Memory B cell (primary cell): ENCODE results near the gene PTGR3.

Source experiments
- ATAC-seq: fragments of 150-1000 bp; cut with Tn5 transposase; 2 replicates; pipeline ENCODE4 v1.10.0; 2021; ENCODE audit warnings: low read depth, mild to moderate bottlenecking, moderate library complexity
- DNase-seq, 2 donors: peaks; one replicate each; pipeline ENCODE4 v3.0.0; 2022; ENCODE audit warnings: low spot score in 2 of 2
- H3K27ac Mint-ChIP-seq: one replicate; pipeline ENCODE4 v1.8.0; 2022; ENCODE audit warnings: mild to moderate bottlenecking, moderate library complexity, mixed read lengths
- H3K27me3 Mint-ChIP-seq: one replicate; pipeline ENCODE4 v1.8.0; 2022; ENCODE audit warnings: mixed read lengths
- H3K36me3 Mint-ChIP-seq: one replicate; pipeline ENCODE4 v1.8.0; 2022; ENCODE audit warnings: mild to moderate bottlenecking, mixed read lengths
- H3K4me1 Mint-ChIP-seq: one replicate; pipeline ENCODE4 v1.8.0; 2022; ENCODE audit warnings: mixed read lengths
- H3K4me3 Mint-ChIP-seq: one replicate; pipeline ENCODE4 v1.8.0; 2022; ENCODE audit warnings: mild to moderate bottlenecking, moderate library complexity, mixed read lengths
- H3K9me3 Mint-ChIP-seq: one replicate; pipeline ENCODE4 v1.8.0; 2022; ENCODE audit warnings: mixed read lengths

PTGR3 gene

GRCh38 chr18:75246721-75247610 lies 38.0 kb upstream of the PTGR3 start:
- peak overlapping the region; percentile 76 for H3K4me3 Mint-ChIP-seq
- H3K4me1 Mint-ChIP-seq: peaks cover 28% of the 10 kb centered on the region
- peak overlapping the region; percentile 82 for H3K27ac Mint-ChIP-seq
- no peaks in the 10 kb centered on the region for H3K27me3 Mint-ChIP-seq
- H3K36me3 Mint-ChIP-seq: peaks cover 5% of the 10 kb centered on the region
- ATAC-seq: no peak
- no peak for DNase-seq
- peaks cover 5% of the 10 kb centered on the region for H3K9me3 Mint-ChIP-seq

DNA sequence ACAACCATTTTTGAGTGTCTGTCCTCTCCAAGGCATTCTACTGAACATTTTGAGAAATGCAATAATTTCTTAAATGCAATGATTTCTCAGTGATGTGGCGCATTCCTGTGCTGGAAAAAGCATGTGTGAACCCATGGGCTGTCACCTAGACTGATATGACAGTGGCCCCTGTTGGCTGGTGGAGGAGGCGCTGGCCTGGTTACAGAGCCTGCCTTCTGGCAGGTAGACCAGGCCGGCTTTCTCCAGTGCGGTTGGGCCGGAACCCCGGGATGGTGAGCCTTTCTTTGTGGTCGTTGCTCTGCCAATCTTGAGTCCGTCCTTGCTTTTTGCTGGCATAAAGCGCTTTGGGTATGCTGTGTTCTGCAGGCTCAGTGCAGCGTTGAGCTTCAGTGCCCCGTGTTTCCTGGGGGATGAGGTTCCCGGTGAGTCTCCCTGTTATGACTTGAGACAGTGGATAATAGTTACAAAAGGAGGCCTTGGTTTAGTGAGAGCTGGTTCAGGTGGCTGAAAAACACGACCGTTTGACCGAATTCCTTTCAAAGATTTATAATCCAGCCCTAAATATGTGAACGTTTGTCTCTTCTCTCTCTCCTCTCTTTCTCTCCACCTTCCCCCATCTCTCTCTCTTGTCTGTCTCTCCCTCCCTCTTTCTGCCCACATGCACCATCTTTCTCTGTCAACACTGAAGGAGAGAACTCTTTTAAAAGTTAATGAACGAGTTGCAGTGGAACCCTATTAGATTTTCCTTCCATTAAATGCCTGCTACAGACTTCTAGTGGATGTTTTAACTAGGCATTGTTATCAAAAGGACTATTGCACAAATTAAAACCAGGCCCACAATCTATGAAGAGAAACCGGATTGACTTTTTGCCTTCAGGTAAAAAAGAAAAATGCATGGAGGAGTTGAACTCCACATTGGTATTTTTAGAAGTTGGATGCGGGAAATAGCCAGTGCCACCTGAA lies 35.7 kb upstream of the PTGR3 start:
- Mint-ChIP-seq H3K4me1 (peaks cover 21% of the 10 kb centered on the region), H3K4me3 (no peak overlapping the region), H3K27ac (no peak overlapping the region), H3K9me3 (peaks cover under 1% of the 10 kb centered on the region), H3K27me3 (no peaks in the 10 kb centered on the region), H3K36me3 (no peaks in the 10 kb centered on the region)
- no peak for DNase-seq
- no peak for ATAC-seq

DNA sequence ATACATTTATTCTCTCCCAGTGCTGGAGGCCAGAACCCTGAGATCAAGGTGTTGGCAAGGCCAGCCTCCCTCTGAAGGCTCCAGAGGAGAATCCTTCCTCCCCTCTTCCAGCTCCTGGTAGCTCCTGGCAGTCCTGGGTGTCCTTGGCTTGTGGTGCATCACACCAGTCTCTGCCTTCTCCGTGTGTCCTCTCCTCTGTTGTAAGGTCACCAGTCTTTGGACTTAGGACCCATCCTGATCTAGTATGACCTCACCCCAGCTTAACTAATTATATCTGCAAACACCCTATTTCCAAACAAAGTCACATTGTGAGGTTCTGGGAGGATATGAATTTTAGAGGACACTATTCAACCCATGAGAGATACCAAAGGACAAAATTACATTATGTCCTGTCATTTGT lies 32.8 kb upstream of the PTGR3 start:
- DNase-seq (no peak), ATAC-seq (no peak)
- Mint-ChIP-seq H3K36me3 (peaks cover 5% of the 10 kb centered on the region), H3K9me3 (no peaks in the 10 kb centered on the region), H3K4me1 (peaks cover 13% of the 10 kb centered on the region), H3K27me3 (no peaks in the 10 kb centered on the region), H3K27ac (no peak overlapping the region), H3K4me3 (no peak overlapping the region)

GRCh38 chr18:75240433-75240832 lies 31.5 kb upstream of the PTGR3 start:
- H3K9me3 Mint-ChIP-seq: no peaks in the 10 kb centered on the region
- no peak overlapping the region for H3K4me3 Mint-ChIP-seq
- ATAC-seq: no peak
- H3K27ac Mint-ChIP-seq: no peak overlapping the region
- DNase-seq: no peak
- no peaks in the 10 kb centered on the region for H3K27me3 Mint-ChIP-seq
- peaks cover 8% of the 10 kb centered on the region for H3K36me3 Mint-ChIP-seq
- peaks cover 15% of the 10 kb centered on the region for H3K4me1 Mint-ChIP-seq

- H3K27me3 Mint-ChIP-seq: no peaks in the 10 kb centered on the region
- H3K9me3 Mint-ChIP-seq: no peaks in the 10 kb centered on the region
- H3K27ac Mint-ChIP-seq: no peak overlapping the region
- no peak overlapping the region for H3K4me3 Mint-ChIP-seq
- peaks cover 12% of the 10 kb centered on the region for H3K4me1 Mint-ChIP-seq
- H3K36me3 Mint-ChIP-seq: peaks cover 11% of the 10 kb centered on the region
- ATAC-seq: no peak
- DNase-seq: no peak
These were observed 29.8 kb upstream of the PTGR3 start for GRCh38 chr18:75238786-75239185.

DNA sequence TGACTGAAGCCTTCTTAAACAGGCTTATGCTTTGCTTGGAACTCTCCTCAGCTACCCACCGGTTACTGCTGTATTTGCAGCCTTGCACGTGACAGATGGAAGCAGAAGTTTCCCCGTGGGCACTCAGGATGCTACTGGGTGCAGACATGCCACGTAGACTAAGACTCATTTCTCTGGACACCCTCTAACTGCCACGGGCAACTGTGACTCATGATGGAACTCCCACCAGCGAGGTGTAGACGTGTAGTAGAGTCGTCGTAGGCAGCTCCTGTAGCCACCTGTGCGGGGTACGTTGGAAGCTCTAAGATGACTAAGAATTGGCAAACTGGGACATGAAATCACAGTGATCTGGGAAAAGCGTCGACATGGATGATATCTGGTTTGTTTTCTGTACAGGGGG lies 29.2 kb upstream of the PTGR3 start:
- Mint-ChIP-seq H3K4me3 (no peak overlapping the region), H3K9me3 (no peaks in the 10 kb centered on the region), H3K27me3 (no peaks in the 10 kb centered on the region), H3K36me3 (peaks cover 11% of the 10 kb centered on the region), H3K4me1 (peaks cover 10% of the 10 kb centered on the region), H3K27ac (no peak overlapping the region)
- no peak for DNase-seq
- ATAC-seq: no peak

GRCh38 chr18:75235896-75236295 lies 27.0 kb upstream of the PTGR3 start:
- ATAC-seq: no peak
- H3K27me3 Mint-ChIP-seq: no peaks in the 10 kb centered on the region
- peaks cover 11% of the 10 kb centered on the region for H3K36me3 Mint-ChIP-seq
- H3K9me3 Mint-ChIP-seq: no peaks in the 10 kb centered on the region
- H3K4me1 Mint-ChIP-seq: peaks cover 10% of the 10 kb centered on the region
- no peak overlapping the region for H3K27ac Mint-ChIP-seq
- H3K4me3 Mint-ChIP-seq: no peak overlapping the region
- DNase-seq: no peak

DNA sequence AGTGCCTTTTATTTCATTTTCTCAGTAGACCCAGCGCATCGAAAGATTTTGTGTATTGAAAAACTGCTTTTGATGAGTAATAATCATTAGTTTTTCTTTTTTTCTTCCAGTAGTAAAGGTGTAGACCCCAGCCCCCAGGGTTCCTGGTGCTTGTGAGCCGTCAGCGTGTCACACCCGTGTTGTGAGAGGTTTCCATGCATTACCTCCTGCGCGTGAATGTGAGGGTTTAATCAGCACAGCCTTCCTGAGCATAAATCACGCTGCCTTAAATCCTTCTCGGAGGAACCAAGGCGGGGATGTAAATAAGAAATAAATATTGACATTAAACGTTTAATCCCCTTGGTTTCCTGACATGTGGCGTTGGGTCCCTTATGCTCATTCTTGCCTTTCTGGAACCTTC lies 26.0 kb upstream of the PTGR3 start:
- H3K27ac Mint-ChIP-seq: no peak overlapping the region
- H3K27me3 Mint-ChIP-seq: no peaks in the 10 kb centered on the region
- peaks cover 11% of the 10 kb centered on the region for H3K36me3 Mint-ChIP-seq
- no peaks in the 10 kb centered on the region for H3K9me3 Mint-ChIP-seq
- ATAC-seq (no peak), DNase-seq (no peak)
- no peak overlapping the region for H3K4me3 Mint-ChIP-seq
- H3K4me1 Mint-ChIP-seq: peaks cover 10% of the 10 kb centered on the region

- no peak for DNase-seq
- Mint-ChIP-seq H3K27ac (no peak overlapping the region), H3K36me3 (peaks cover 6% of the 10 kb centered on the region), H3K4me1 (peaks cover 10% of the 10 kb centered on the region), H3K27me3 (no peaks in the 10 kb centered on the region), H3K4me3 (no peak overlapping the region), H3K9me3 (no peaks in the 10 kb centered on the region)
- ATAC-seq: no peak
These were observed 22.1 kb upstream of the PTGR3 start for GRCh38 chr18:75231053-75231406.

DNA sequence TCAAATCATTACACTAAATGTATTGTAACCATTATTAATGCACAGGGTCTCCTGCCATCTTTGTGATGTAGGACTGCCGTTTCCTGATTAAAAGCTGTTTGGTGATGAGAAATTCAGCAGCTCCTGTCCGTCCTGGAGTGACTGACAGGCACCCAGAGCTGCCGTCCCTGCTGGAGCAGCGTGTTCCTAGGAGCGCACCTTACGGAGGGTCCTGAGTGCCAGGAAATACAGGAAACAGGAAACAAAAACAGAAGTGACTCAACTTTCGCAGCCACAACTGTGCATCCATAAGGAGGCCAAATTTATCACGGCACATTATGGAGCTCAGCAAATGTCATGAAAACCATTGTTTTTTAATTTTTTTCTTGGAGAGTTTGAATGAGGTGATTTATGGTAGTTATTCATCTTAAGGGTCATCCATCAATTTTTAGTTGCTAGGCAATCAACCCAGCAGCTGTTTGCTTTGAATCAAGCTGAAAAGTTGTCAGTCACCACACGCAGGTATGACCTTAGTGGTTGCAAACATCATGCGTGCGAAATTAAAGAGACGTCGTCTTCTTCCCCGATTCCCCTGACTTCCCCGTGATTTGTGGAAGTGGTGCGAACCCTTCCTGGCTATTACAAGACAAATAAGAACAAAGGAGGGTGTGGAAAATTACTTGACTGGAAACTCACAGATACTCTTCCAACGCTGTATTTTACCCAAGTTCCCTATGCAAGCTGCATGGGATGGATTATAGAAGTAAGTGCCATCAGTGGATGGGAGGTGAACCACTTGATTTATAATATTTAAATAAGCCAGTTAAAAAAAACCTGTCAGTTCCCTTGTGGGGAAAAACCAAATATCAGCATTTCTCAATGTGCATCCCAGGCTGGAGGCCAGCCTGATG lies 21.5 kb upstream of the PTGR3 start:
- Mint-ChIP-seq H3K4me3 (no peak overlapping the region), H3K36me3 (peaks cover 3% of the 10 kb centered on the region), H3K27me3 (no peaks in the 10 kb centered on the region), H3K9me3 (no peaks in the 10 kb centered on the region), H3K4me1 (peaks cover 6% of the 10 kb centered on the region), H3K27ac (no peak overlapping the region)
- ATAC-seq (no peak), DNase-seq (no peak)

GRCh38 chr18:75229437-75229836 lies 20.5 kb upstream of the PTGR3 start:
- DNase-seq: no peak
- ATAC-seq: no peak
- Mint-ChIP-seq H3K27me3 (no peaks in the 10 kb centered on the region), H3K9me3 (no peaks in the 10 kb centered on the region), H3K4me3 (no peak overlapping the region), H3K4me1 (peaks cover 6% of the 10 kb centered on the region), H3K36me3 (no peaks in the 10 kb centered on the region), H3K27ac (no peak overlapping the region)

DNA sequence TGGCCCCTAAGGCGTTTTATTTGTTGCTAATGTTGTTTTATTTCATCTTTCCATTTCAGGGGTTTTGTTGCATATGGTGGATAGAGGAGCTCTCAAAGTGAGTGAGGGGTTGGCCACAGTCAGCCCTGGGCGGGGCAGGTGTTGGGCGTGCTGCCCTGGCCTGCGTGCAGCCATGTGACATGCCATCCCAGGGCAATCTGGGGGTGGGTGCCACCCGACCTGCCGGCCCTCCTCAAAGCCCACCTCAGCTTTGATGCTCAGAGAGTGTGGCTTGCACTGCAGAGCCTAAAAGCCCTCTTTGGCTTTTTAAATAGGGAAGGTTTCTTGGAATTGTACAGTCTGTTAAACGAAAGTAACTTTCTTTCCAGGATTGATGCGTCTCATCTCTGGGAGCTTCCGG lies 20.0 kb upstream of the PTGR3 start:
- ATAC-seq: no peak
- Mint-ChIP-seq H3K27me3 (no peaks in the 10 kb centered on the region), H3K4me3 (no peak overlapping the region), H3K4me1 (peaks cover 6% of the 10 kb centered on the region), H3K36me3 (no peaks in the 10 kb centered on the region), H3K9me3 (no peaks in the 10 kb centered on the region), H3K27ac (no peak overlapping the region)
- no peak for DNase-seq

DNA sequence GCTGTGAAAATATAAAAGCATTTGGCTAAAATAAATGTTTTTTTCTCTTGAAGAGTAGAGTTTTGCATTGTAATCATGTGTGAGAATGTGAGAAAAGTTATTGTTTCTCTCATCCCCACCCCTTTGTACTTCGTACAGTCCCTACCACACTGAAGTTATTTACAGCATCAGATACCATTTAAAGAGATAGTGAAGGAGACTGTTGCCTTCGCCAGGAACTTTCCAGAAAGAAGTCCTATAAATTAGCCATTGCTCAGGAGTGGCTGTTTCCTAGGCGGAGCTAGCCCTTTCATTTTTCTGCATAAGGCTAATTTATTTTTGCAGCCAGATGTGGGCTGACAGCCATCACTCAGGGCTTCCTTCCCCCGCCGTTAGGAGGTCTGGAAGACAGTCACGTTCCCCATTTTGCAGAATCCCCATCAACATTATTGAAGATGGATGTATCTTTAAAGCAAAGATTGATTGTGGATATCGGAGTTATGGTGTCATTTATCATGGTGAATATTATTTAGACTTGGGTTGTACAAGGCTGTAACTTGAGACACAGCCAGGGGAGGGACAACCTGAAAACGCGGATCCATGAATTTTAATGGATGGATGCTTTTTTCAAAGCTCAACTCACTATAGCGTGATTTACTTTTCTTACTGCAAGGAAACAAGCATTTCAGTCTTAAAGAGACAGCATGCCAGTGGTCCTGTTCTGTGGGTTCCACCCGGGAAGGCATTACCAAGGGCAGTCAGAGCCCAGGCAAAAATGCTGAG lies 18.8 kb upstream of the PTGR3 start:
- no peaks in the 10 kb centered on the region for H3K27me3 Mint-ChIP-seq
- no peaks in the 10 kb centered on the region for H3K36me3 Mint-ChIP-seq
- H3K27ac Mint-ChIP-seq: no peak overlapping the region
- H3K4me1 Mint-ChIP-seq: peaks cover 6% of the 10 kb centered on the region
- ATAC-seq (no peak), DNase-seq (no peak)
- no peaks in the 10 kb centered on the region for H3K9me3 Mint-ChIP-seq
- H3K4me3 Mint-ChIP-seq: no peak overlapping the region
